PC-3 (cell line): ENCODE results near the gene DTWD2. TPM values are rescaled to one million over a fixed set of nuclear protein-coding genes. Genes with fewer than 3 reads are reported as not detected.
"Not testable (repeated sequence)": the region's sequence is repeated elsewhere in the genome, so short reads cannot be mapped to it uniquely, and the experiment has no call there.

Experiments used
- ATAC-seq: fragments of 200-7000 bp; cut with Tn5 transposase; 2 replicates; pipeline ENCODE4 v1.9.1; 2020; ENCODE audit warnings: mild to moderate bottlenecking, moderate library complexity
- BruUV-seq: library from RNA; stranded (reverse); fragments of 400-500 nt; replicated peaks from 2 replicates; lab custom pipeline; 2021; lab: Mats Ljungman, UMichigan
- CTCF ChIA-PET: fragments of 300-600 bp; sonication (Branson Sonifier 250); formaldehyde crosslinking; loops from one replicate; lab custom pipeline; 2022; ENCODE audit warnings: antibody characterized with exemption; lab: Charles Lee
- POLR2A ChIA-PET: fragments of 300-600 bp; sonication (Branson Sonifier 250); formaldehyde crosslinking; loops from one replicate; lab custom pipeline; 2022; ENCODE audit warnings: antibody characterized with exemption; ENCODE audit not compliant: unreplicated experiment; lab: Charles Lee
- DNase-seq: peaks from one replicate; pipeline ENCODE4 v3.0.0-alpha.2; 2015
- H2AFZ ChIP-seq: fragments of 300-600 bp; sonication (generic); 2 replicates; pipeline ENCODE4 v1.6.0; 2016; ENCODE audit warnings: antibody characterized with exemption, low read length
- H3F3A ChIP-seq: fragments of 300-600 bp; sonication (generic); one replicate; pipeline ENCODE4 v1.6.0; 2017; ENCODE audit warnings: antibody characterized with exemption, low read length, control low read depth, mild to moderate bottlenecking; ENCODE audit not compliant: unreplicated experiment
- H3K27ac ChIP-seq: fragments of 300-600 bp; sonication (generic); 2 replicates; pipeline ENCODE4 v1.5.1; 2016; ENCODE audit warnings: mild to moderate bottlenecking, low read length
- H3K27me3 ChIP-seq: fragments of 300-600 bp; sonication (generic); 2 replicates; pipeline ENCODE4 v1.6.1; 2016; ENCODE audit warnings: low read length, mixed read lengths
- H3K36me3 ChIP-seq: fragments of 300-600 bp; sonication (generic); 2 replicates; pipeline ENCODE4 v1.6.1; 2016; ENCODE audit warnings: low read depth, mixed run types, low read length, mixed read lengths
- H3K4me1 ChIP-seq: fragments of 300-600 bp; sonication (generic); 2 replicates; pipeline ENCODE4 v1.5.1; 2016; ENCODE audit warnings: low read length; ENCODE audit not compliant: insufficient read depth
- H3K4me2 ChIP-seq: fragments of 300-600 bp; sonication (generic); 2 replicates; pipeline ENCODE4 v1.6.0; 2016; ENCODE audit warnings: low read length
- H3K4me3 ChIP-seq: fragments of 300-600 bp; sonication (generic); 2 replicates; pipeline ENCODE4 v1.5.1; 2016; ENCODE audit warnings: mild to moderate bottlenecking, low read length, mixed read lengths
- H3K79me2 ChIP-seq: fragments of 300-600 bp; sonication (generic); 2 replicates; pipeline ENCODE4 v1.6.1; 2017; ENCODE audit warnings: low read length, mixed read lengths
- H3K9ac ChIP-seq: fragments of 300-600 bp; sonication (generic); 2 replicates; pipeline ENCODE4 v1.6.0; 2016; ENCODE audit warnings: mild to moderate bottlenecking, low read length
- H3K9me2 ChIP-seq: fragments of 300-600 bp; sonication (generic); replicated peaks from 2 replicates; pipeline ENCODE4 v1.6.1; 2016; ENCODE audit warnings: mixed run types, low read length, mixed read lengths
- H3K9me3 ChIP-seq: fragments of 300-600 bp; sonication (generic); 2 replicates; pipeline ENCODE4 v1.6.1; 2016; ENCODE audit warnings: low read length, mixed read lengths
- H4K20me1 ChIP-seq: fragments of 300-600 bp; sonication (generic); 2 replicates; pipeline ENCODE4 v1.6.1; 2016; ENCODE audit warnings: low read length, mixed read lengths
- EZH2 ChIP-seq: fragments of 300-600 bp; sonication (generic); IDR thresholded peaks from one replicate; pipeline ENCODE4 v1.6.1; 2017; ENCODE audit warnings: antibody characterized with exemption, mild to moderate bottlenecking, low read length; ENCODE audit not compliant: unreplicated experiment
- EZH2phosphoT487 ChIP-seq: fragments of 300-600 bp; sonication (generic); IDR thresholded peaks from 2 replicates; pipeline ENCODE4 v1.6.1; 2018; ENCODE audit warnings: mild to moderate bottlenecking, antibody characterized with exemption, low read length, borderline replicate concordance
- intact Hi-C: fragments of 100-400 bp; cut with micrococcal nuclease; formaldehyde crosslinking; loops from 2 replicates; pipeline ENCODE4 v1.9.0; 2023
- total RNA-seq: library from RNA; depleted of rRNA; stranded (reverse); fragments of >200 nt; gene quantifications from 2 replicates; pipeline ENCODE4 v1.2.3, GENCODE V29; 2014
- TF ChIP-seq, protein P1 (sequence below): fragments of 300-600 bp; sonication (generic); conservative IDR thresholded peaks from 2 replicates; pipeline ENCODE4 v1.5.1; 2017; ENCODE audit warnings: antibody characterized with exemption, low read depth, mild to moderate bottlenecking, low read length

The DTWD2 gene
- total RNA-seq, 1 experiment from 2014 or later, result 16.5 TPM

- peak overlapping the region; percentile 28; the same call in 1 of the 2 replicates for H3K9ac ChIP-seq
- ATAC-seq, result peak; percentile 62
Measured at GRCh38 chr5:118862596-118862995, 125.8 kb downstream of the DTWD2 start.

GRCh38 chr5:118857700-118858099, 130.6 kb downstream of the DTWD2 start:
- no TSS peak for BruUV-seq
- TF ChIP-seq, protein P1, sequence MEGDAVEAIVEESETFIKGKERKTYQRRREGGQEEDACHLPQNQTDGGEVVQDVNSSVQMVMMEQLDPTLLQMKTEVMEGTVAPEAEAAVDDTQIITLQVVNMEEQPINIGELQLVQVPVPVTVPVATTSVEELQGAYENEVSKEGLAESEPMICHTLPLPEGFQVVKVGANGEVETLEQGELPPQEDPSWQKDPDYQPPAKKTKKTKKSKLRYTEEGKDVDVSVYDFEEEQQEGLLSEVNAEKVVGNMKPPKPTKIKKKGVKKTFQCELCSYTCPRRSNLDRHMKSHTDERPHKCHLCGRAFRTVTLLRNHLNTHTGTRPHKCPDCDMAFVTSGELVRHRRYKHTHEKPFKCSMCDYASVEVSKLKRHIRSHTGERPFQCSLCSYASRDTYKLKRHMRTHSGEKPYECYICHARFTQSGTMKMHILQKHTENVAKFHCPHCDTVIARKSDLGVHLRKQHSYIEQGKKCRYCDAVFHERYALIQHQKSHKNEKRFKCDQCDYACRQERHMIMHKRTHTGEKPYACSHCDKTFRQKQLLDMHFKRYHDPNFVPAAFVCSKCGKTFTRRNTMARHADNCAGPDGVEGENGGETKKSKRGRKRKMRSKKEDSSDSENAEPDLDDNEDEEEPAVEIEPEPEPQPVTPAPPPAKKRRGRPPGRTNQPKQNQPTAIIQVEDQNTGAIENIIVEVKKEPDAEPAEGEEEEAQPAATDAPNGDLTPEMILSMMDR, result no peak
- TF ChIP-seq EZH2 (no peak), EZH2phosphoT487 (no peak)
- H2AFZ ChIP-seq, result no peak overlapping the region

More at GRCh38 chr5:118862596-118862995, 125.8 kb downstream of the DTWD2 start:
- no peaks in the 10 kb centered on the region for H3K9me2 ChIP-seq
- H3K4me2 ChIP-seq, result peak overlapping the region; percentile 25
- no peaks in the 10 kb centered on the region for H4K20me1 ChIP-seq
- peak overlapping the region; percentile 1; the same call in 1 of the 2 replicates for H3K4me3 ChIP-seq
- peaks cover 23% of the 10 kb centered on the region for H3K4me1 ChIP-seq
- intact Hi-C loops, result no loop called here
- H2AFZ ChIP-seq, result no peak overlapping the region
- BruUV-seq, result no TSS peak
- peaks cover 5% of the 10 kb centered on the region for H3F3A ChIP-seq
- TF ChIP-seq EZH2, result no peak
- POLR2A ChIA-PET, result no interaction called here
- CTCF ChIA-PET, result no interaction called here
- no peaks in the 10 kb centered on the region for H3K9me3 ChIP-seq
- DNase-seq, result peak; percentile 60
- H3K79me2 ChIP-seq, result no peaks in the 10 kb centered on the region
- no peaks in the 10 kb centered on the region for H3K27me3 ChIP-seq
- H3K27ac ChIP-seq, result peak overlapping the region; percentile 82
- no peaks in the 10 kb centered on the region for H3K36me3 ChIP-seq

DNA sequence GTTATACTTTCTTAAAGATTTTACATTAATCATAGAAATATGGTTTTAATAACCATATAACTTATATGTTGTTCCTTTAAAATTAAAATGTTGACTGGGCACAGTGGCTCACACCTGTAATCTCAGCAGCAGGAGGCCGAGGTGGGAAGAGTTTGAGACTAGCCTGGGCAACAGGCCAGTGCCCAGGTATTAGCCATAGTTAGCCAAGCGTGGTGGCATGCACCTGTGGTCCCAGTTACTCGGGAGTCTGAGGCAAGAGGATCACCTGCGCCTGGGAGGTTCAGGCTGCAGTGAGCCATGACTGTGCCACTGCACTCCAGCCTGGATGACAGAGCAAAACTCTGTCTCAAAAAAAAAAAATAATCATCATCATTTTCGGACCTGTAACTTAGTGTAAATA, 133.5 kb downstream of the DTWD2 start:
- no peaks in the 10 kb centered on the region for H3K27me3 ChIP-seq
- ChIA-PET POLR2A (no interaction called here), CTCF (no interaction called here)
- H3K9ac ChIP-seq, result no peak overlapping the region
- ATAC-seq (no peak), DNase-seq (no peak)
- H3K4me3 ChIP-seq, result no peak overlapping the region
- H4K20me1 ChIP-seq, result no peaks in the 10 kb centered on the region
- H3K4me2 ChIP-seq, result no peak overlapping the region
- H3K9me2 ChIP-seq, result no peaks in the 10 kb centered on the region
- no peak overlapping the region for H2AFZ ChIP-seq
- TF ChIP-seq, protein P1, result no peak
- TF ChIP-seq EZH2 (no peak), EZH2phosphoT487 (no peak)
- no peaks in the 10 kb centered on the region for H3F3A ChIP-seq
- no peaks in the 10 kb centered on the region for H3K4me1 ChIP-seq
- no peaks in the 10 kb centered on the region for H3K36me3 ChIP-seq
- intact Hi-C loops, result no loop called here
- BruUV-seq, result no TSS peak
- no peak overlapping the region for H3K27ac ChIP-seq
- no peaks in the 10 kb centered on the region for H3K79me2 ChIP-seq
- no peaks in the 10 kb centered on the region for H3K9me3 ChIP-seq

More at GRCh38 chr5:118857700-118858099, 130.6 kb downstream of the DTWD2 start:
- Histone ChIP-seq H3K27ac (no peak overlapping the region), H3F3A (no peaks in the 10 kb centered on the region), H3K4me2 (no peak overlapping the region), H3K4me3 (no peak overlapping the region), H3K27me3 (no peaks in the 10 kb centered on the region), H4K20me1 (no peaks in the 10 kb centered on the region), H3K79me2 (no peaks in the 10 kb centered on the region), H3K9me2 (no peaks in the 10 kb centered on the region), H3K9ac (no peak overlapping the region), H3K9me3 (no peaks in the 10 kb centered on the region), H3K4me1 (peaks cover 11% of the 10 kb centered on the region), H3K36me3 (no peaks in the 10 kb centered on the region)
- DNase-seq (peak; percentile 9), ATAC-seq (peak; percentile 64)
- intact Hi-C loops, result no loop called here
- ChIA-PET CTCF (no interaction called here), POLR2A (no interaction called here)

DNA sequence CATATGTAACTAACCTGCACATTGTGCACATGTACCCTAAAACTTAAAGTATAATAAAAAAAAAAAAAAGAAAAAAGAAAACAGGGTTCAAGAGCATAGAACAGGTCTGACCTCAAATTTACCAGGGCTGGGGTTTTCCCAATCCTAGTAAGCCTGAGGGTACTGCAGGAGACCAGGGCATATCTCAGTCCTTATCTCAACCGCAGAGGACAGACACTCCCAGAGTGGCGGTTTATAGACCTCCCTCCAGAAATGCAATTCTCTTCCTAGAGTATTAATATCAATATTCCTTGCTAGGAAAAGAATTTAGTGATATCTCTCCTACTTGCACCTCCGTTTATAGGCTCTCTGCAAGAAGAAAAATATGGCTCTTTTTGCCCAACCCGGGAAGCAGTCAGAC, 136.6 kb downstream of the DTWD2 start:
- H3K9me2 ChIP-seq, intact Hi-C loops, H3K9ac ChIP-seq, POLR2A ChIA-PET, H3K4me2 ChIP-seq, H3K79me2 ChIP-seq, ATAC-seq, H3K36me3 ChIP-seq, H3K4me1 ChIP-seq, H4K20me1 ChIP-seq, CTCF ChIA-PET, H3K4me3 ChIP-seq, H3K9me3 ChIP-seq, BruUV-seq, H2AFZ ChIP-seq, DNase-seq, H3K27ac ChIP-seq, H3F3A ChIP-seq, H3K27me3 ChIP-seq: not testable (repeated sequence)

- H3K4me3 ChIP-seq, intact Hi-C loops, DNase-seq, H3K9me2 ChIP-seq, H3K4me1 ChIP-seq, H3K9ac ChIP-seq, ATAC-seq, H3F3A ChIP-seq, H3K36me3 ChIP-seq, BruUV-seq, H3K9me3 ChIP-seq, H3K4me2 ChIP-seq, H3K27me3 ChIP-seq, POLR2A ChIA-PET, H2AFZ ChIP-seq, H3K79me2 ChIP-seq, CTCF ChIA-PET, H4K20me1 ChIP-seq, H3K27ac ChIP-seq: not testable (repeated sequence)
Measured at GRCh38 chr5:118849507-118849906, 138.8 kb downstream of the DTWD2 start.
